Sciatic nerve (tissue), 2 donors: ENCODE results near the gene DDX39A. TPM values are rescaled to one million over a fixed set of nuclear protein-coding genes. Genes with fewer than 3 reads are reported as not detected.
A peak's percentile ranks its signal among the peaks of the same experiment; 100 is the strongest.
"Not testable (repeated sequence)": the region's sequence is repeated elsewhere in the genome, so short reads cannot be mapped to it uniquely, and the experiment has no call there.

Source experiments
- ATAC-seq: fragments of 200-7000 bp; cut with Tn5 transposase; one replicate; pipeline ENCODE4 v1.9.1; 2020; ENCODE audit warnings: mild to moderate bottlenecking, moderate library complexity
- DNase-seq: peaks from one replicate; pipeline ENCODE4 v3.0.0-alpha.2; 2020; ENCODE audit warnings: low spot score
- intact Hi-C: fragments of 100-400 bp; cut with DNase I; formaldehyde crosslinking; loops from one replicate; pipeline ENCODE4 v1.14.2; 2022
- total RNA-seq: library from RNA; stranded (reverse); fragmentation: NEBNext Ultra II Directional; extraction: Animal tissue kit (Norgen Biotek cat#: 25700); gene quantifications from one replicate; pipeline ENCODE4 v1.2.1, GENCODE V29; 2021
- donor health status: DM: no; HTN: no; CAD: no.
- donor health status: DM: no; HTN: no; CAD: no.

DDX39A gene
- total RNA-seq, 1 donor from 2014 or later, result 44.2 TPM

GRCh38 chr19:14411161-14411937 lies 7.8 kb downstream of the DDX39A start:
- DNase-seq (no peak), ATAC-seq (no peak)
- intact Hi-C loops, result loop anchor here (5.0 kb wide), 1 partner anchor 1831 kb away; no protein-coding TSS in a partner anchor

- DNase-seq (no peak), ATAC-seq (no peak)
- intact Hi-C loops, result loop anchor here (5.0 kb wide), 1 partner anchor 1832 kb away; no protein-coding TSS in a partner anchor
Measured at GRCh38 chr19:14410091-14411051, 8.8 kb downstream of the DDX39A start.

DNA sequence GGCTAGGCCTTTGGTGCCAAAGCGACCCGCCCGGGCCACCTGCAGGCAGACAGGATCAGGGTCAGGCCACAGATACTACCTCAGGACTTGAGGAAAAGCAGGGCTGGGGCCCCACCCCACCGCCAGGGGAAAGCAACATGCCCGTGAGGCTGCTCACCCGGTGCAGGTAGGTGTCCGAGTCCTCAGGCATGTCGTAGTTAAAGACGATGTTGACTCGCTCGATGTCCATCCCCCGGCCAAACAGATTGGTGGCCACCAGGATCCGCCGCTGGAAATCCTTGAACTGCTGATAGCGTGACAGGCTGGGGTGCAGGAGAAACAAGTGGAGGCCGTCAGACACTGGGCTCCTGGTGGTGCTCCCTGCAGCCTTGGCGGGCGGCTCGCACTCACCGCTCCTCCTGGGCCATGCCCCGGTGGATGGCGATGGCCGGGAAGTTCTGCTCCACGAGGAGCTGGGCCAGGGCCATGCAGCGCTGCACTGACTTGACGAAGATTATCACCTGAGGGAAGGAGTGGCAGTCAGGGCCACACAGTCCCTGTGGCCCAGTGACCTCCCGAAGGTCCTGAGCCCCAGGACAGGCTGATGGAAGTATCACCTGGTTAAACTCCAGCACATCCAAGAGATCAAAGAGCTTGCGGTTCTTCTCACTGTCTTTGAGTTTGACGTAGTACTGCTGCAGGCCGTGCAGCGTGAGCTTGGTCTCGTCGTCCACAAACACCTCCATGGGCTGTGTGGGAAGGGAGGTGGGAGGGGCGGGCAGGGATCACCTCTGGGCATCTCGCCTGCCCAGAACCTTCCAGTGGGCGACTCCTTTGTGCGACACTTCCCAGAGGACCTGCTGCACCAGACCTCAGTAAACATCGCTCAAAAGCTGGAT lies 9.8 kb downstream of the DDX39A start:
- DNase-seq, result no peak
- ATAC-seq, result no peak
- intact Hi-C loops, result loop anchor here (5.0 kb wide), 1 partner anchor 1833 kb away; no protein-coding TSS in a partner anchor

- ATAC-seq (no peak), DNase-seq (no peak)
- intact Hi-C loops, result no loop called here
Measured at GRCh38 chr19:14408491-14409145, 10.5 kb downstream of the DDX39A start.

DNA sequence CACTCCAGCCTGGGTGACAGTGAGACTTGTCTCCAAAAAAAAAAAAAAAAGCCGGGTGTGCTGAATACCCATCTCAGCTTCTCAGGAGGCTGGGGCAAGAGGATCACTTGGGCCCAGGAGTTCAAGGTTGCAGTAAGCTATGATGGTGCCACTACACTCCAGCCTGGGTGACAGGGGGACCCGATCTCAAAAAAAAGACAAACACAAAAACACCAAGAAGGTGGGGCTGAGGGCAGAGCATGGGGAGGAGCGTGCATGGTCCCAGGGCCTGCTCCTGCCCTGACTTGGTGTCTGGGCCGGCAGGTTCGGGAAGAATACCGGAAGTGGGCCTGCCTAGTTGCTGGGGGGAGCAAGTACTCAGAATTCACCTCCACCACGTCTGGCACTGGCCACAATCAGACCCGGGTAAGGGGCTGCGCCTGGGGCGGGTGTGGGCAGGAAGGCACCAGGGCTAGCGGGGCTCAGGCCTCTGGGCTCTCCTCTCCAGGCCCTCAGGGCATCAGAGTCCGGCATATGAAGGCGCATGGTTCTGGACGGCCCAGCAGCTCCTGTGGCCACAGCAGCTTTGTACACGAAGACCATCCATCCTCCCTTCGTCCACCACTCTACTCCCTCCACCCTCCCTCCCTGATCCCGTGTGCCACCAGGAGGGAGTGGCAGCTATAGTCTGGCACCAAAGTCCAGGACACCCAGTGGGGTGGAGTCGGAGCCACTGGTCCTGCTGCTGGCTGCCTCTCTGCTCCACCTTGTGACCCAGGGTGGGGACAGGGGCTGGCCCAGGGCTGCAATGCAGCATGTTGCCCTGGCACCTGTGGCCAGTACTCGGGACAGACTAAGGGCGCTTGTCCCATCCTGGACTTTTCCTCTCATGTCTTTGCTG lies 11.3 kb downstream of the DDX39A start:
- DNase-seq (no peak), ATAC-seq (no peak)
- intact Hi-C loops, result no loop called here

DNA sequence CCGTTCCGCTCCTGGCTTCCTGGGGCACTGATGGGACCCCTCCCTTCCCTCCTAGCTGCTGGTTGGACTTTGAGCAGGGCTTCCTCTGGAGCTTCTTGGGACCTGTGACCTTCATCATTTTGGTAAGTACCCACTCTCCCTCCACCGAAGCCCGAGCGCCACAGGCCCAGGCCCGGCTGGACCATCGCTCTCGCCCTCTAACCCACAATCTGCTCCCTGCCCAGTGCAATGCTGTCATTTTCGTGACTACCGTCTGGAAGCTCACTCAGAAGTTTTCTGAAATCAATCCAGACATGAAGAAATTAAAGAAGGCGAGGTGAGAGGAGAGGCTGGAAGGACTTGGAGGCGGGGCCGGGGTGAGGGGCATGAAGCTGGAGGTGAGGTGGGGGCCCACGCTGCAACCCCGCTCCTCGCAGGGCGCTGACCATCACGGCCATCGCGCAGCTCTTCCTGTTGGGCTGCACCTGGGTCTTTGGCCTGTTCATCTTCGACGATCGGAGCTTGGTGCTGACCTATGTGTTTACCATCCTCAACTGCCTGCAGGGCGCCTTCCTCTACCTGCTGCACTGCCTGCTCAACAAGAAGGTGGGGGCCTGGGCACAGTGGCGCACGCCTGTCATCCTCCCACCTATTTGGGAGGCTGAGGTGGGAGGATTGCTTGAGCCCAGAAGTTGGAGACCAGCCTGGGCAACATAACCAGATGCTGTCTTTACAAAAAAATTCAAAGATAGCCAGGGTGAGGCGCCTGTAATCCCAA lies 12.3 kb downstream of the DDX39A start:
- intact Hi-C loops, result no loop called here
- no peak for DNase-seq
- no peak for ATAC-seq

DNA sequence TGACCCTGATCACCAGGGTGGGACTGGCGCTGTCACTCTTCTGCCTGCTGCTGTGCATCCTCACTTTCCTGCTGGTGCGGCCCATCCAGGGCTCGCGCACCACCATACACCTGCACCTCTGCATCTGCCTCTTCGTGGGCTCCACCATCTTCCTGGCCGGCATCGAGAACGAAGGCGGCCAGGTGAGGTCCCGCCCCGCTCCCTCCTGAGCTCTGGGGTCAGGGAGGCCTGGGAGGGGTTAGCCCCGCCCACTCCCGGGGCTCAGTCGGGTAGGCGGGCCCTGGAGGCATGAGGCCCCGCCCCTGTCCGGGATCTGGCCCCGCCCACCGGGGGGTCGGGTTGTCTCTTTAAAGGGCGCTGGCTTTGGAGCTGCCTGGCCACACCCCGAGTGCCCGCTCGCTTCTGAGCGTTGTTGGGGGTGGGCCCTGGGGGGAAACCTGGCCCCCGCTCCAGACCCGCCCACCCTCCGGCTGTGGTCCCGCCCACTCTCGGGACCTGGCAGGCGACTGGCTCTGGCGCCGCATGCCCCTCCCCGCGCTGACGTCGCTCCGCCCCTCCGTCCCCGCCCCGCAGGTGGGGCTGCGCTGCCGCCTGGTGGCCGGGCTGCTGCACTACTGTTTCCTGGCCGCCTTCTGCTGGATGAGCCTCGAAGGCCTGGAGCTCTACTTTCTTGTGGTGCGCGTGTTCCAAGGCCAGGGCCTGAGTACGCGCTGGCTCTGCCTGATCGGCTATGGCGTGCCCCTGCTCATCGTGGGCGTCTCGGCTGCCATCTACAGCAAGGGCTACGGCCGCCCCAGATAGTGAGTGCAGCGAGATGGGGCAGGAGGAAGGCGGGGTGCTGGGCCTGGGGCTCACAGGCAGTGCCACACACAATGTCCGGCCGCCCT lies 13.1 kb downstream of the DDX39A start:
- intact Hi-C loops, result no loop called here
- peak; percentile 93 for ATAC-seq
- DNase-seq, result peak; percentile 95

- no peak for DNase-seq
- no peak for ATAC-seq
- intact Hi-C loops, result no loop called here
Measured at GRCh38 chr19:14405380-14405757, 13.8 kb downstream of the DDX39A start.

DNA sequence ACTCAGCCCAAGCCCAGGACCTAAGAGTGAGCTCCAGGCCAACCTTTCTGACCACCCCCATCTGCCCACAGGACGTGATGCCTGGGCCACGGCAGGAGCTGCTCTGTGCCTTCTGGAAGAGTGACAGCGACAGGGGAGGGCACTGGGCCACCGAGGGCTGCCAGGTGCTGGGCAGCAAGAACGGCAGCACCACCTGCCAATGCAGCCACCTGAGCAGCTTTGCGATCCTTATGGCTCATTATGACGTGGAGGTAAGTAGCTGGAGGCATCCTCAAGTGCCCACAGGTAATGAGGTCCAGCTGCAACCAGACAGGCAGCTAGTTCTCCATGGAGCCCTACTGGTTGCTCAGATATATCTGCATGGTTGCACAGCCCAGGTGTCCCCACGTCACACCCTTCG lies 14.8 kb downstream of the DDX39A start:
- DNase-seq (no peak), ATAC-seq (no peak)
- intact Hi-C loops, result no loop called here

DNA sequence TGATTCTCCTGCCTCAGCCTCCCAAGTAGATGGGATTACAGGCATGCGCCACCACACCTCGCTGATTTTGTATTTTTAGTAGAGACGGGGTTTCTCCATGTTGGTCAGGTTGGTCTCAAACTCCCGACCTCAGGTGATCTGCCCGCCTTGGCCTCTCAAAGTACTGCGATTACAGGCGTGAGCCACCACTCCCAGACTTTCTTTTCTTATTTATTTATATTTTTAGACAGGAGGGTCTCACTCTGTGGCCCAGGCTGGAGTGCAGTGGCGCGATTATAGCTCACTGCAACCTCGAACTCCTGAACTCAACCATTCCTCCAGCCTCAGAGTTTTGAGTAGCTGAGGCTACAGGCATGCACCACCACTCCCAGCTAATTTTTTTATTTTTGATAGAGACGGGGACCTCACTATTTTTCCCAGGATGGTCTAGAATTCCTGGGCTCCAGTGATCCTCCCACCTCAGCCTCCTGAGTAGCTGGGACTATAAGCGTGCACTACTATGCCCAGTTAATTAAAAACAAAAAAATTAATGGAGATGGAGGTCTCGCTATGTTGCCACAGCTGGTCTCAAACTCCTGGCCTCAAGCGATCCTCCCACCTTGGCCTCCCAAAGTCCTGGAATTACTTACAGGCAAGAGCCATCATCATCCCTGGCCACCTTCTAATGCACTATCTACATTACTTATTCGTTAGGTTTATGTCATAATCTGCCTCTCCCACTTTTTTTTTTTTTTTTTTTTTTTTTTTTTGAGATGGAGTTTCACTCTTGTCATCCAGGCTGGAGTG lies 15.8 kb downstream of the DDX39A start:
- intact Hi-C loops, ATAC-seq, DNase-seq: not testable (repeated sequence)

DNA sequence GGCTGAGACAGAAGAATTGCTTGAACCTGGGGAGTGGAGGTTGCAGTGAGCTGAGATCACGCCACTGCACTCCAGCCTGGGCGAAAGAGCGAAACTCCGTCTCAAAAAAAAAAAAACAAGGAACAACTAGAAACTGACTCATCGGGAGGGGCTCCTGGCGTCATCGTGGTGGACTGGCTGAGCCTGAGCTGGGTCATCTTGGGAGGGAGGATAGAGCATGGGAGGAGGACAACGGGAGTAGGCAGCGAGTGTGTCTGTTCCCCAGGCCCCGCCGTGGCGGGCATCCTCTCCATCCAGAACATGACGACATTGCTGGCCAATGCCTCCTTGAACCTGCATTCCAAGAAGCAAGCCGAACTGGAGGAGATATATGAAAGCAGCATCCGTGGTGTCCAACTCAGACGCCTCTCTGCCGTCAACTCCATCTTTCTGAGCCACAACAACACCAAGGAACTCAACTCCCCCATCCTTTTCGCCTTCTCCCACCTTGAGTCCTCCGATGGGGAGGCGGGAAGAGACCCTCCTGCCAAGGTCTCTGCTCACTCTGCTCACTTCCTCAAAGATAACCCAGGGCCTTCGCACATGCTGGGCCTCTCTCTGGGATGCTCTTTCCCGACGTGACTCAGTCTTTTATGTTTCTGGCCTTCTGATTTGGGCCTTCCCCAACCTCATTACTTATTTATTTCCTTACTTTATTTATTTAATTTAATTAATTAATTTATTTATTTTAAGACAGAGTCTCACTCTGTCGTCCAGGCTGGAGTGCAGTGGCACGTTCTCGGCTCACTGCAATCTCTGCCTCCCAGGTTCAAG lies 16.6 kb downstream of the DDX39A start:
- DNase-seq (no peak), ATAC-seq (no peak)
- intact Hi-C loops, result no loop called here

- ATAC-seq (no peak), DNase-seq (no peak)
- intact Hi-C loops, result no loop called here
Measured at GRCh38 chr19:14401468-14402195, 17.5 kb downstream of the DDX39A start.

DNA sequence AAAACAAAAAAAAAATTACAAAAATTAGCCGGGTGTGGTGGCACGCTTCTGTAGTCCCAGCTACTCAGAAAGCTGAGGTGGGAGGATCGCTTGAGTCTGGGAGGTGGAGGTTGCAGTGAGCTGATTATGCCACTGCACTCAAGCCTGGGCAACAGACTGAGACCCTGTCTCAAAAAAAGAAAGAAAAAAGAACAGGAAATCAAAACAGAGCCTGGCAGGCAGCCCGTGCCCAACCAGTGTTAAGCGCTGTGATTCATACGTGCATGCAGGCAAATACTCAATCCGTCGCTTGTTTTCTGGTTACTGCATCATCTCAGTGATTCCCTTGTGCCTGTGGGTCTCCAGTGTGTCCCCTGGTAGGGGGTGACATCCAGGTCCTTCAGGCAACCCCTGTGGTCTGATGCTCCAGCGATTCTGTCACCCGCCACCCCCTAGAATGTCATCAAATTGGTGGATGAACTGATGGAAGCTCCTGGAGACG lies 18.1 kb downstream of the DDX39A start:
- intact Hi-C loops, result no loop called here
- ATAC-seq (no peak), DNase-seq (no peak)
